CD4-positive, alpha-beta T cell (primary cell): ENCODE data around the gene PAK3. TPM values are rescaled to one million over a fixed set of nuclear protein-coding genes. Genes with fewer than 3 reads are reported as not detected.

Experiments
- ATAC-seq: fragments of 200-7000 bp; cut with Tn5 transposase; one replicate; pipeline ENCODE4 v1.10.0; 2022; ENCODE audit warnings: mild to moderate bottlenecking; ENCODE audit not compliant: poor library complexity
- CTCF ChIA-PET: fragments of 350-600 bp; sonication (Branson Sonifier 250); formaldehyde crosslinking; loops from one replicate; lab custom pipeline; 2021; ENCODE audit warnings: antibody characterized with exemption, inconsistent platforms; lab: Charles Lee
- POLR2A ChIA-PET: fragments of 350-600 bp; sonication (Branson Sonifier 250); formaldehyde crosslinking; loops from one replicate; lab custom pipeline; 2021; ENCODE audit warnings: antibody characterized with exemption, inconsistent platforms; lab: Charles Lee
- DNase-seq, 14 experiments: peaks; one replicate each; pipeline ENCODE4 v3.0.0-alpha.2; 2013 to 2020; ENCODE audit warnings: mixed read lengths in 2 of 14
- H3K27ac ChIP-seq, 2 donors: one replicate each; pipeline versions ENCODE4 v1.5.1 to v1.7.0; 2013; ENCODE audit warnings: low read length in 2 of 2, low read depth in 1 of 2, mild to moderate bottlenecking in 1 of 2
- H3K27me3 ChIP-seq, 2 experiments: 1 replicate in 1 of 2; 2 replicates in 1 of 2; pipeline versions ENCODE4 v1.6.1 to v1.7.0; 2013; ENCODE audit warnings: low read length in 2 of 2, control low read depth in 1 of 2, mild to moderate bottlenecking in 1 of 2, moderate library complexity in 1 of 2; ENCODE audit not compliant: insufficient read depth in 2 of 2, control insufficient read depth in 1 of 2
- H3K36me3 ChIP-seq: one replicate; pipeline ENCODE4 v1.6.1; 2013; ENCODE audit warnings: low read length, control low read depth; ENCODE audit not compliant: insufficient read depth
- H3K4me1 ChIP-seq: one replicate; pipeline ENCODE4 v1.6.1; 2013; ENCODE audit warnings: low read length, control low read depth; ENCODE audit not compliant: insufficient read depth
- H3K4me3 ChIP-seq: one replicate; pipeline ENCODE4 v1.5.1; 2013; ENCODE audit warnings: mild to moderate bottlenecking, low read length, moderate library complexity
- H3K9me3 ChIP-seq, 2 experiments: 1 replicate in 1 of 2; 2 replicates in 1 of 2; pipeline versions ENCODE4 v1.6.1 to v1.7.0; 2013; ENCODE audit warnings: low read length in 2 of 2, mild to moderate bottlenecking in 2 of 2, control low read depth in 1 of 2, moderate library complexity in 1 of 2; ENCODE audit not compliant: control insufficient read depth in 1 of 2, insufficient read depth in 1 of 2
- H3K27ac Mint-ChIP-seq: one replicate; pipeline ENCODE4 v1.8.0; 2020; ENCODE audit warnings: mixed read lengths
- H3K27me3 Mint-ChIP-seq: one replicate; pipeline ENCODE4 v1.8.0; 2021; ENCODE audit warnings: mixed read lengths
- H3K36me3 Mint-ChIP-seq: one replicate; pipeline ENCODE4 v1.8.0; 2021; ENCODE audit warnings: low read depth, mixed read lengths
- H3K4me1 Mint-ChIP-seq: one replicate; pipeline ENCODE4 v1.8.0; 2021; ENCODE audit warnings: low read depth, mixed read lengths
- H3K4me3 Mint-ChIP-seq: one replicate; pipeline ENCODE4 v1.8.0; 2020; ENCODE audit warnings: mild to moderate bottlenecking, mixed read lengths
- H3K9me3 Mint-ChIP-seq: one replicate; pipeline ENCODE4 v1.8.0; 2020; ENCODE audit warnings: mixed read lengths
- CTCF ChIP-seq: fragments of 200-600 bp; IDR thresholded peaks from one replicate; pipeline ENCODE4 v1.8.0; 2022; ENCODE audit warnings: antibody characterized with exemption, mild to moderate bottlenecking
- intact Hi-C, 2 experiments: fragments of 100-400 bp; cut with DNase I in 1 of 2; cut with micrococcal nuclease in 1 of 2; formaldehyde crosslinking; loops; one replicate each; pipeline versions ENCODE4 v1.15.1 to v1.9.0; 2023 to 2025; cut with DNase I, micrococcal nuclease
- total RNA-seq, 174 experiments: library from RNA in 2 of 174; stranded (reverse) in 2 of 174; gene quantifications; one replicate each; pipeline ENCODE4 v1.2.3 and lab custom pipeline; 2021 to 2026

The PAK3 gene
- total RNA-seq, 2 experiments from 2014 or later, result 1.5 to 1.9 TPM

- no peak for DNase-seq
- Mint-ChIP-seq H3K27ac (no peak overlapping the region), H3K4me3 (no peak overlapping the region), H3K9me3 (no peaks in the 10 kb centered on the region), H3K27me3 (no peaks in the 10 kb centered on the region), H3K36me3 (no peaks in the 10 kb centered on the region), H3K4me1 (no peaks in the 10 kb centered on the region)
- CTCF ChIA-PET, result no interaction called here
- ATAC-seq, result no peak
- intact Hi-C loops, result no loop called here
- H3K36me3 ChIP-seq, result no peaks in the 10 kb centered on the region
- TF ChIP-seq CTCF, result no peak
- H3K4me1 ChIP-seq, result no peaks in the 10 kb centered on the region
- H3K27me3 ChIP-seq, result no peaks in the 10 kb centered on the region
- H3K27ac ChIP-seq, result no peak overlapping the region
- POLR2A ChIA-PET, result no interaction called here
- no peaks in the 10 kb centered on the region for H3K9me3 ChIP-seq
- no peak overlapping the region for H3K4me3 ChIP-seq
Measured at GRCh38 chrX:111168314-111168713, 72.3 kb downstream of the PAK3 start.

- Mint-ChIP-seq H3K4me3 (no peak overlapping the region), H3K36me3 (no peaks in the 10 kb centered on the region), H3K9me3 (no peaks in the 10 kb centered on the region), H3K27ac (no peak overlapping the region), H3K27me3 (no peaks in the 10 kb centered on the region), H3K4me1 (no peaks in the 10 kb centered on the region)
- intact Hi-C loops, result no loop called here
- Histone ChIP-seq H3K4me1 (no peaks in the 10 kb centered on the region), H3K27me3 (no peaks in the 10 kb centered on the region), H3K9me3 (no peaks in the 10 kb centered on the region), H3K4me3 (no peak overlapping the region), H3K27ac (no peak overlapping the region), H3K36me3 (no peaks in the 10 kb centered on the region)
- ATAC-seq (no peak), DNase-seq (no peak)
- ChIA-PET CTCF (no interaction called here), POLR2A (no interaction called here)
- TF ChIP-seq CTCF, result no peak
Measured at GRCh38 chrX:111169141-111169540, 73.2 kb downstream of the PAK3 start.

- H3K4me3 ChIP-seq, result no peak overlapping the region
- Mint-ChIP-seq H3K4me3 (no peak overlapping the region), H3K27me3 (no peaks in the 10 kb centered on the region), H3K36me3 (no peaks in the 10 kb centered on the region), H3K9me3 (no peaks in the 10 kb centered on the region), H3K27ac (no peak overlapping the region), H3K4me1 (no peaks in the 10 kb centered on the region)
- POLR2A ChIA-PET, result no interaction called here
- no peak overlapping the region for H3K27ac ChIP-seq
- no peaks in the 10 kb centered on the region for H3K36me3 ChIP-seq
- ATAC-seq, result no peak
- no peaks in the 10 kb centered on the region for H3K9me3 ChIP-seq
- no peak for DNase-seq
- no peak for TF ChIP-seq CTCF
- H3K4me1 ChIP-seq, result no peaks in the 10 kb centered on the region
- H3K27me3 ChIP-seq, result no peaks in the 10 kb centered on the region
- intact Hi-C loops, result no loop called here
- CTCF ChIA-PET, result no interaction called here
Measured at GRCh38 chrX:111170017-111170416, 74.0 kb downstream of the PAK3 start.
